Right lobe of liver (tissue), 6 donors: ENCODE measurements around the gene CARTPT. TPM values are rescaled to one million over a fixed set of nuclear protein-coding genes. Genes with fewer than 3 reads are reported as not detected.

Source experiments
- ATAC-seq, 4 donors: fragments of 200-7000 bp; cut with Tn5 transposase; one replicate each; pipeline ENCODE4 v1.9.1; 2020; ENCODE audit warnings: mild to moderate bottlenecking in 4 of 4, moderate library complexity in 4 of 4
- DNase-seq, 3 donors: peaks; one replicate each; pipeline ENCODE4 v3.0.0-alpha.2; 2020
- H3K27ac ChIP-seq, 3 donors: fragments of 200-600 bp; one replicate each; pipeline ENCODE4 v1.8.0; 2022
- H3K27me3 ChIP-seq, 2 donors: fragments of 200-600 bp; one replicate each; pipeline ENCODE4 v1.8.0; 2022
- H3K36me3 ChIP-seq, 4 donors: fragments of 200-600 bp; sonication (generic) in 1 of 4; one replicate each; pipeline versions ENCODE4 v1.5.1 to v1.8.0; 2017 to 2022; ENCODE audit warnings: control low read depth in 1 of 4
- H3K4me1 ChIP-seq, 4 donors: fragments of 200-600 bp; sonication (generic) in 1 of 4; one replicate each; pipeline versions ENCODE4 v1.5.1 to v1.8.0; 2017 to 2022; ENCODE audit warnings: control low read depth in 1 of 4
- H3K4me3 ChIP-seq, 3 donors: fragments of 200-600 bp; one replicate each; pipeline ENCODE4 v1.8.0; 2022
- H3K9me3 ChIP-seq, 4 donors: fragments of 200-600 bp; sonication (generic) in 1 of 4; one replicate each; pipeline versions ENCODE4 v1.5.1 to v1.8.0; 2017 to 2022; ENCODE audit warnings: control low read depth in 1 of 4
- POLR2A ChIP-seq: fragments of 450-650 bp; IDR thresholded peaks from one replicate; pipeline ENCODE4 v1.6.1; 2017; ENCODE audit warnings: antibody characterized with exemption, mild to moderate bottlenecking
- WGBS: methylation state at CpG from one replicate; pipeline ENCODE4 v1.1.6; 2018; ENCODE audit warnings: low coverage, low lambda C conversion rate; ENCODE audit not compliant: insufficient coverage; ENCODE audit errors: missing lambda C conversion rate; 5-methylcytosine and 5-hydroxymethylcytosine counted together
- intact Hi-C, 2 donors: fragments of 100-400 bp; cut with DNase I; formaldehyde crosslinking; loops; one replicate each; pipeline versions ENCODE4 v1.11.2 to v1.14.1; 2022
- total RNA-seq, 6 experiments: library from RNA; depleted of rRNA in 2 of 6; stranded (reverse); fragments of >200 nt in 2 of 6; fragmentation: NEBNext Ultra II Directional in 3 of 6; extraction: Animal tissue kit (Norgen Biotek cat#: 25700) in 3 of 6; gene quantifications; one replicate each; pipeline versions ENCODE4 v1.1.0 to v1.2.4, GENCODE V29; 2016 to 2023
- TF ChIP-seq, protein P1 (sequence below), 4 donors: fragments of 200-600 bp in 3 of 4; fragments of 450-650 bp in 1 of 4; IDR thresholded peaks; one replicate each; pipeline versions ENCODE4 v1.5.1 to v1.8.0; 2016 to 2022; ENCODE audit warnings: antibody characterized with exemption in 4 of 4, mild to moderate bottlenecking in 2 of 4
- donor health status: DM: no; HTN: yes; CAD: no.
- donor health status: DM: no; HTN: no; CAD: no.
- donor health status: DM: no; HTN: no; CAD: no.
- donor health status: DM: no; HTN: yes; CAD: no.
- donor health status: DM: no; HTN: yes; CAD: no.

Gene CARTPT
- total RNA-seq, 6 experiments from 2014 or later: not detected

GRCh38 chr5:71703941-71704340, 15.1 kb upstream of the CARTPT start:
- WGBS: 27% methylated on average over 4 of the region's 4 CpGs
- intact Hi-C loops: no loop called here

DNA sequence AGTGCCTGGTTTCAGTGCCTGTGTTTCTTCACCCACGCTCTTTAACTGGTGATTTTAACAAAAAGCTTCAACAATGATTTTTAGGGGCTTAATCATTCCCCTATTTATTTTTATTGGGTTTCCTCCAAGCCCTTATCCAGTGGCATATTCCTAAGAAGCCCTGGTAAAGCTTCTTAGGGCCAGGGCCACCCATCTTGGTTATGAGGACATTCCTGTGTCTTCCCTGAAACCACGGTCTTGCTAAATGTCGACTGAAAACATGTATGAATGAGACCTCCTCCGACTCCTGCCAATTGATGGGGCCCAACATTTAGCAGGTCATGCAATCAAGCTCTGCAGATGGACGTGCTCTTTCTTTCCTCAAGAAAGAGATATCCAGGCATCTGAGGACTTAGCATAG, 13.7 kb upstream of the CARTPT start:
- no peaks in the 10 kb centered on the region for H3K27me3 ChIP-seq
- no peak overlapping the region for H3K4me3 ChIP-seq
- intact Hi-C loops: no loop called here
- TF ChIP-seq, protein P1, sequence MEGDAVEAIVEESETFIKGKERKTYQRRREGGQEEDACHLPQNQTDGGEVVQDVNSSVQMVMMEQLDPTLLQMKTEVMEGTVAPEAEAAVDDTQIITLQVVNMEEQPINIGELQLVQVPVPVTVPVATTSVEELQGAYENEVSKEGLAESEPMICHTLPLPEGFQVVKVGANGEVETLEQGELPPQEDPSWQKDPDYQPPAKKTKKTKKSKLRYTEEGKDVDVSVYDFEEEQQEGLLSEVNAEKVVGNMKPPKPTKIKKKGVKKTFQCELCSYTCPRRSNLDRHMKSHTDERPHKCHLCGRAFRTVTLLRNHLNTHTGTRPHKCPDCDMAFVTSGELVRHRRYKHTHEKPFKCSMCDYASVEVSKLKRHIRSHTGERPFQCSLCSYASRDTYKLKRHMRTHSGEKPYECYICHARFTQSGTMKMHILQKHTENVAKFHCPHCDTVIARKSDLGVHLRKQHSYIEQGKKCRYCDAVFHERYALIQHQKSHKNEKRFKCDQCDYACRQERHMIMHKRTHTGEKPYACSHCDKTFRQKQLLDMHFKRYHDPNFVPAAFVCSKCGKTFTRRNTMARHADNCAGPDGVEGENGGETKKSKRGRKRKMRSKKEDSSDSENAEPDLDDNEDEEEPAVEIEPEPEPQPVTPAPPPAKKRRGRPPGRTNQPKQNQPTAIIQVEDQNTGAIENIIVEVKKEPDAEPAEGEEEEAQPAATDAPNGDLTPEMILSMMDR (IDR thresholded peaks at IDR 0.05): no peak
- TF ChIP-seq POLR2A: no peak
- WGBS: 79% methylated on average over 5 of the region's 5 CpGs
- no peaks in the 10 kb centered on the region for H3K9me3 ChIP-seq
- no peaks in the 10 kb centered on the region for H3K4me1 ChIP-seq
- H3K36me3 ChIP-seq: no peaks in the 10 kb centered on the region
- no peak overlapping the region for H3K27ac ChIP-seq
- DNase-seq (no peak), ATAC-seq (no peak)

More at GRCh38 chr5:71703941-71704340, 15.1 kb upstream of the CARTPT start:
- Histone ChIP-seq H3K4me1 (no peaks in the 10 kb centered on the region), H3K9me3 (no peaks in the 10 kb centered on the region), H3K27ac (no peak overlapping the region), H3K4me3 (no peak overlapping the region), H3K27me3 (no peaks in the 10 kb centered on the region), H3K36me3 (no peaks in the 10 kb centered on the region)
- TF ChIP-seq, protein P1 (IDR thresholded peaks at IDR 0.05): no peak
- no peak for TF ChIP-seq POLR2A
- no peak for ATAC-seq
- no peak for DNase-seq

DNA sequence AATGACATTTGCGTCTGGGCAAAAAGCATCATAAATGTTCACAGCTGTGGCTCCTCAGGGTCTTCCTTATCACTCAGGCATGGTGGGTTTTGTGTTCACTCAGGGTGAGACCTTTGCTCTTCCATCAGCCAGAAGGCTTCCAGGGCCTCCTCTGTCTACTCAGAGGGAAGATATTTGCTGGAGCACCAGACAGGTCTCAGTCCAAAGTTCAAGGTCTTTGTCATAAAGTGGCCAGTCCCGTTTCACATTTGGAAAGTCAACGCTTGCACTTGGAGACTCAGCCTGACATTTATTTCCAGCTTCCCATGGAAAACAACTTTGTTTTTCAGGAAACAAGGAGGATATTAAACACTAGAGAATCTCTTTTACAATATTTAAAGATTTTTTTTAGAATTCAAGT, 12.2 kb upstream of the CARTPT start:
- 29% methylated on average over 2 of the region's 3 CpGs for WGBS

DNA sequence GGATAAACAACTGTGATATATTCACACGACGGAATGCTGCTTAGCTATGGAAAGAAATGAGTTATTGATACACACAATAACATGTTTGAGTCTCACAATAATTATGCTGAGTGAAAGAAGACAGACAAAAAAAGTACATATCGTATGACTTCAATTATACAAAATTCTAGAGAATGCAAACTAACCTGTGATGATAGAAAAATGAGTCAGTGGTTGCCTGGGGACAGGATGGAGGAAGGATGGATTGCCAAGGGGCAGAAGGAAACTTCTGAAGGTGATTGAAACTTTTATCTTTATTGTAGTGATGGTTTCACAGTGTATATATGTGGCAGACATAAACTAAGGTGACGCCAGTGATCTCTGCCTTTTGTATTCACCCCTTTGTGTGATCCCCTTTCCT, 7.5 kb upstream of the CARTPT start:
- 55% methylated on average over 3 of the region's 4 CpGs for WGBS
- DNase-seq (no peak), ATAC-seq (no peak)
- intact Hi-C loops: no loop called here
- no peaks in the 10 kb centered on the region for H3K27me3 ChIP-seq
- no peak overlapping the region for H3K27ac ChIP-seq
- no peak overlapping the region for H3K4me3 ChIP-seq
- H3K36me3 ChIP-seq: no peaks in the 10 kb centered on the region
- H3K4me1 ChIP-seq: no peaks in the 10 kb centered on the region
- H3K9me3 ChIP-seq: no peaks in the 10 kb centered on the region
- TF ChIP-seq POLR2A: no peak
- TF ChIP-seq, protein P1 (IDR thresholded peaks at IDR 0.05): no peak

More for the DNA sequence above, 12.2 kb upstream of the CARTPT start:
- intact Hi-C loops: no loop called here
- Histone ChIP-seq H3K4me1 (no peaks in the 10 kb centered on the region), H3K27ac (no peak overlapping the region), H3K9me3 (no peaks in the 10 kb centered on the region), H3K4me3 (no peak overlapping the region), H3K27me3 (no peaks in the 10 kb centered on the region), H3K36me3 (no peaks in the 10 kb centered on the region)
- no peak for TF ChIP-seq POLR2A
- TF ChIP-seq, protein P1 (IDR thresholded peaks at IDR 0.05): no peak
- ATAC-seq (no peak), DNase-seq (no peak)

DNA sequence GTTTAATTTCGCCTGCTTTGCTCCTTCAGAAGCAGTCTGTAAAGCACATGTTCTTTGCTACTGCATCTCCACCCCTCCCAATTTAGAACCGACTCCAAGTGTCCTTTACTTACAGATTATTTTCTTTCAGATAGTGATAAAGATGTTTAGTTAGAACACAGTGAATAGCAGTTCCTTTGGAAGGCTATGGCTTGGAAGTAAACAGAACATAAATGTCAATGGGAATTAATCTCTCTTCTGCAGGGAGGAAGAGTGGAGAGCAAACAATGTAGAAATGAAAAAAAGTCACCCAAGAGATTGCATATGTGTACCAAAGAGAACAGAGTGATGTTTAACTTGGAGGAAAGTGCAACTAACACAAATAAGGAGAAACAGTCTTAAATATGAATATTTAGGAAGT, 4.2 kb upstream of the CARTPT start:
- Histone ChIP-seq H3K9me3 (no peaks in the 10 kb centered on the region), H3K27me3 (peaks cover 0 to 7% of the 10 kb centered on the region in 2 donors), H3K27ac (no peak overlapping the region), H3K36me3 (no peaks in the 10 kb centered on the region), H3K4me1 (no peaks in the 10 kb centered on the region), H3K4me3 (no peak overlapping the region)
- intact Hi-C loops: no loop called here
- no peak for ATAC-seq
- no peak for DNase-seq
- TF ChIP-seq, protein P1 (IDR thresholded peaks at IDR 0.05): no peak
- no peak for TF ChIP-seq POLR2A
- WGBS: 9% methylated on average over 2 of the region's 2 CpGs
